Neural cell (in vitro differentiated cells): ENCODE results near the gene PTGER3. TPM values are rescaled to one million over a fixed set of nuclear protein-coding genes. Genes with fewer than 3 reads are reported as not detected.

Source experiments
- H2AFZ ChIP-seq: fragments of 200-600, 300-800 bp; sonication (generic), shearing (Covaris generic); 2 replicates; pipeline ENCODE4 v1.6.0; 2014; ENCODE audit warnings: low read depth, mild to moderate bottlenecking, antibody characterized with exemption, low read length, moderate library complexity
- H3F3A ChIP-seq: fragments of 200-600 bp; shearing (Covaris generic); 2 replicates; pipeline ENCODE4 v1.6.1; 2016; ENCODE audit warnings: mild to moderate bottlenecking, moderate library complexity, mixed read lengths, antibody characterized with exemption, low read length; ENCODE audit not compliant: insufficient read depth, poor library complexity, severe bottlenecking
- H3K27ac ChIP-seq: fragments of 200-600, 300-800 bp; sonication (generic), shearing (Covaris generic); 2 replicates; pipeline ENCODE4 v1.5.1; 2014; ENCODE audit warnings: mild to moderate bottlenecking, low read length, moderate library complexity
- H3K27me3 ChIP-seq: fragments of 300-800, 200-600 bp; sonication (generic), shearing (Covaris generic); 2 replicates; pipeline ENCODE4 v1.6.0; 2014; ENCODE audit warnings: mild to moderate bottlenecking, low read depth, low read length, moderate library complexity; ENCODE audit not compliant: insufficient read depth
- H3K36me3 ChIP-seq: fragments of 300-800, 200-600 bp; sonication (generic), shearing (Covaris generic); 2 replicates; pipeline ENCODE4 v1.5.1; 2014; ENCODE audit warnings: mild to moderate bottlenecking, antibody characterized with exemption, low read length, moderate library complexity; ENCODE audit not compliant: insufficient read depth
- H3K4me2 ChIP-seq: fragments of 300-800, 200-600 bp; sonication (generic), shearing (Covaris generic); 2 replicates; pipeline ENCODE4 v1.6.0; 2014; ENCODE audit warnings: mild to moderate bottlenecking, low read length
- H3K4me3 ChIP-seq: fragments of 300-800, 200-600 bp; sonication (generic), shearing (Covaris generic); 2 replicates; pipeline ENCODE4 v1.5.1; 2014; ENCODE audit warnings: mild to moderate bottlenecking, low read length, moderate library complexity
- H3K79me2 ChIP-seq: fragments of 200-600 bp; shearing (Covaris generic); replicated peaks from 2 replicates; pipeline ENCODE4 v1.6.0; 2014; ENCODE audit warnings: mild to moderate bottlenecking, low read length, moderate library complexity; ENCODE audit not compliant: insufficient read depth
- H3K9ac ChIP-seq: fragments of 300-800, 200-600 bp; sonication (generic), shearing (Covaris generic); 2 replicates; pipeline ENCODE4 v1.6.1; 2016; ENCODE audit warnings: mild to moderate bottlenecking, low read length, mixed read lengths
- H3K9me2 ChIP-seq: fragments of 200-600 bp; shearing (Covaris generic); 2 replicates; pipeline ENCODE4 v1.6.1; 2016; ENCODE audit warnings: mild to moderate bottlenecking, low read length, mixed read lengths; ENCODE audit not compliant: insufficient read depth
- H3K9me3 ChIP-seq: fragments of 200-600, 300-800 bp; sonication (generic), shearing (Covaris generic); 2 replicates; pipeline ENCODE4 v1.6.1; 2016; ENCODE audit warnings: mild to moderate bottlenecking, mixed run types, low read length, moderate library complexity, mixed read lengths
- H4K20me1 ChIP-seq: fragments of 200-600 bp; shearing (Covaris generic); 2 replicates; pipeline ENCODE4 v1.6.1; 2016; ENCODE audit warnings: mild to moderate bottlenecking, mixed run types; ENCODE audit not compliant: insufficient read depth
- EP300 ChIP-seq: fragments of 450-650 bp; conservative IDR thresholded peaks from 2 replicates; pipeline ENCODE4 v1.6.1; 2014; ENCODE audit warnings: antibody characterized with exemption, mild to moderate bottlenecking, moderate library complexity; ENCODE audit not compliant: poor library complexity, severe bottlenecking
- EZH2 ChIP-seq: fragments of 200-600, 300-800 bp; shearing (Covaris generic), sonication (generic); IDR thresholded peaks from 2 replicates; pipeline ENCODE4 v1.6.1; 2014; ENCODE audit warnings: antibody characterized with exemption, low read length, borderline replicate concordance, mild to moderate bottlenecking; ENCODE audit not compliant: insufficient read depth, poor library complexity, severe bottlenecking
- MXI1 ChIP-seq: fragments of 450-650 bp; conservative IDR thresholded peaks from 2 replicates; pipeline ENCODE4 v1.6.1; 2014; ENCODE audit warnings: antibody characterized with exemption, mild to moderate bottlenecking; ENCODE audit not compliant: poor library complexity, severe bottlenecking
- POLR2AphosphoS5 ChIP-seq: IDR thresholded peaks from 2 replicates; pipeline ENCODE4 v1.6.1; 2012
- RAD21 ChIP-seq: fragments of 450-650 bp; conservative IDR thresholded peaks from 2 replicates; pipeline ENCODE4 v1.6.1; 2014; ENCODE audit warnings: antibody characterized with exemption, mild to moderate bottlenecking, moderate library complexity
- SMC3 ChIP-seq: fragments of 450-650 bp; conservative IDR thresholded peaks from 2 replicates; pipeline ENCODE4 v1.6.1; 2014; ENCODE audit warnings: antibody characterized with exemption, mild to moderate bottlenecking, moderate library complexity; ENCODE audit not compliant: poor library complexity
- TAF1 ChIP-seq: IDR thresholded peaks from 2 replicates; pipeline ENCODE4 v1.6.1; 2012; ENCODE audit warnings: low read depth
- polyA plus RNA-seq: library from polyadenylated mRNA; depleted of rRNA; stranded (reverse); fragments of >200 nt; gene quantifications from 2 replicates; pipeline ENCODE4 v1.2.3, GENCODE V29; 2014
- TF ChIP-seq, protein P1 (sequence below): IDR thresholded peaks from 2 replicates; pipeline ENCODE4 v1.6.1; 2012; ENCODE audit warnings: borderline replicate concordance
- TF ChIP-seq, protein P2 (sequence below): fragments of 450-650 bp; IDR thresholded peaks from 2 replicates; pipeline ENCODE4 v1.5.1; 2014; ENCODE audit warnings: antibody characterized with exemption, mild to moderate bottlenecking, moderate library complexity; ENCODE audit not compliant: poor library complexity, severe bottlenecking

PTGER3 gene
- polyA plus RNA-seq, 1 donor from 2014 or later = 1.7 TPM

DNA sequence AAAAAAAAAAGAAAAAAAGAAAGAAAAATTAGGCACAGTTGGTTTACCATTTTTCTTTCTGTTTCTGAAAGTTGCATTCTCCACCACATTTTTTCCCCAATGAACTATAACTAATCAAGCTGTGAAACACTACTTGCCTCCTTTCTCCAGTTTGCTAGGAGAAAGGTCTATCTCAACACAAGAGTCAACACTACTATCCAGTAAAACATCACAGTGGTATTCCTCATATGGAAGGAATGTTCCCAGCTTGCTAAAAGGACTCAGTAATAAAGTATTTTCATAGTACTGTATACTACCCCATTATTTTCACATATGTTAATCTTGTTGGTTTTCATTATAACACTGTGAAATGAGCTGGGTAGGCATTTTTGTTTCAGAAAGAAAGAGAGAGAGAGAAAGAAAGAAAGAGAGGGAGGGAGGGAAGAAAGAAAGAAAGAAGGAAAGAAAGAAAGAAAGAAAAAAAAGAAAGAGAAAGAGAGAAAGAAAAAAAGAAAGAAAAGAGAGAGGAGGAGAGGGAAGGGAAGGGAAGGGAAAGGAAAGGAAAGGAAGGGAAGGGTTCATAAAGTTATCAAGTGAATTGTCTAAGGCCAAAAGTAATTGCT is 7.9 kb downstream of the PTGER3 start:
- Histone ChIP-seq H3K27me3 (no peaks in the 10 kb centered on the region), H3F3A (no peaks in the 10 kb centered on the region), H3K36me3 (no peaks in the 10 kb centered on the region), H3K79me2 (no peaks in the 10 kb centered on the region), H2AFZ (no peak overlapping the region), H3K9me2 (no peaks in the 10 kb centered on the region), H3K4me2 (no peak overlapping the region), H4K20me1 (no peaks in the 10 kb centered on the region), H3K9ac (no peak overlapping the region), H3K27ac (no peak overlapping the region), H3K9me3 (no peaks in the 10 kb centered on the region), H3K4me3 (no peak overlapping the region)
- no peak for TF ChIP-seq EP300
- no peak for TF ChIP-seq SMC3
- no peak for TF ChIP-seq POLR2AphosphoS5
- no peak for TF ChIP-seq EZH2
- no peak for TF ChIP-seq TAF1
- TF ChIP-seq RAD21 = no peak

GRCh38 chr1:71038942-71039341 is 8.7 kb downstream of the PTGER3 start:
- H3K4me2 ChIP-seq = no peak overlapping the region
- no peak overlapping the region for H2AFZ ChIP-seq

DNA sequence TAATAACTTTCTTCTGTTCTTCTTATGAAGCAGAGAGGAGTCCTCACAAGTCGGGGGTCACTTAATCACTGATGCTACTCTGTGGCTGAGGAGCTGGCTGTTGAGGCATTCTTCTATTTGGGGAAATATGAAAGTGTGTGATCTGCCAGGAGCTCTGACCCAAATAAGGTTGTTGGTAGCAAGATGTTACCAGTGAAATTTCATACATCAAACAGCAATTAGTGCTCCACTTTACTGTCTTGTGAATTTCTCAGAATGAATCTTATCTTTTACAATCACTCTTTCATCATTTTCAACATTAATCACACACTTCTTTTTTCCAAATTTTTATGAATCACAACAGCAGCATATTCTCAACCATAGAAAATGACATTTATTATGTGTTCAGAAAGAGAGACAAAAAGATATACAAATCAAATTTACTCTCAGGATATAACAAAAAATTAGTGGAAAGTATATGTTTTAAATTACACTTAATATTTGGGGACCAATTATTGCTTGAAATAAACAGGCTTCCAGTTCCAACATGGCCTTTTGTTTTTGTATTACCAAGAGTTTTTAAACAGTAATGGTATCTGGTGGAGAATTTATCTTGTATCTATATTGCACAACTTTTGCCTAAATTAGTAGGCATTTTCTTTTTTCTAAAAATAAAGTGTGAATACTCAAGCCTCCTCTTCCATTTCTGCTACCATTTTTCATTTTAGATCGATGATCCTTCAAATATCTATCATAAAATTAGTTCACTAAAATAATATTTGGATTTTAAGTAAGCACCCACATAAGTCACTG is 9.6 kb downstream of the PTGER3 start:
- no peak overlapping the region for H3K4me2 ChIP-seq
- H3K9ac ChIP-seq = no peak overlapping the region

More at GRCh38 chr1:71038942-71039341, 8.7 kb downstream of the PTGER3 start:
- Histone ChIP-seq H3K36me3 (no peaks in the 10 kb centered on the region), H3K27me3 (no peaks in the 10 kb centered on the region), H3K9me2 (no peaks in the 10 kb centered on the region), H3F3A (no peaks in the 10 kb centered on the region), H3K9ac (no peak overlapping the region), H4K20me1 (no peaks in the 10 kb centered on the region), H3K27ac (no peak overlapping the region), H3K79me2 (no peaks in the 10 kb centered on the region), H3K9me3 (no peaks in the 10 kb centered on the region), H3K4me3 (no peak overlapping the region)
- TF ChIP-seq, protein P1, sequence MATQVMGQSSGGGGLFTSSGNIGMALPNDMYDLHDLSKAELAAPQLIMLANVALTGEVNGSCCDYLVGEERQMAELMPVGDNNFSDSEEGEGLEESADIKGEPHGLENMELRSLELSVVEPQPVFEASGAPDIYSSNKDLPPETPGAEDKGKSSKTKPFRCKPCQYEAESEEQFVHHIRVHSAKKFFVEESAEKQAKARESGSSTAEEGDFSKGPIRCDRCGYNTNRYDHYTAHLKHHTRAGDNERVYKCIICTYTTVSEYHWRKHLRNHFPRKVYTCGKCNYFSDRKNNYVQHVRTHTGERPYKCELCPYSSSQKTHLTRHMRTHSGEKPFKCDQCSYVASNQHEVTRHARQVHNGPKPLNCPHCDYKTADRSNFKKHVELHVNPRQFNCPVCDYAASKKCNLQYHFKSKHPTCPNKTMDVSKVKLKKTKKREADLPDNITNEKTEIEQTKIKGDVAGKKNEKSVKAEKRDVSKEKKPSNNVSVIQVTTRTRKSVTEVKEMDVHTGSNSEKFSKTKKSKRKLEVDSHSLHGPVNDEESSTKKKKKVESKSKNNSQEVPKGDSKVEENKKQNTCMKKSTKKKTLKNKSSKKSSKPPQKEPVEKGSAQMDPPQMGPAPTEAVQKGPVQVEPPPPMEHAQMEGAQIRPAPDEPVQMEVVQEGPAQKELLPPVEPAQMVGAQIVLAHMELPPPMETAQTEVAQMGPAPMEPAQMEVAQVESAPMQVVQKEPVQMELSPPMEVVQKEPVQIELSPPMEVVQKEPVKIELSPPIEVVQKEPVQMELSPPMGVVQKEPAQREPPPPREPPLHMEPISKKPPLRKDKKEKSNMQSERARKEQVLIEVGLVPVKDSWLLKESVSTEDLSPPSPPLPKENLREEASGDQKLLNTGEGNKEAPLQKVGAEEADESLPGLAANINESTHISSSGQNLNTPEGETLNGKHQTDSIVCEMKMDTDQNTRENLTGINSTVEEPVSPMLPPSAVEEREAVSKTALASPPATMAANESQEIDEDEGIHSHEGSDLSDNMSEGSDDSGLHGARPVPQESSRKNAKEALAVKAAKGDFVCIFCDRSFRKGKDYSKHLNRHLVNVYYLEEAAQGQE = no peak

More for the DNA sequence above, 9.6 kb downstream of the PTGER3 start:
- Histone ChIP-seq H3K27ac (no peak overlapping the region), H2AFZ (no peak overlapping the region), H3K36me3 (no peaks in the 10 kb centered on the region), H4K20me1 (no peaks in the 10 kb centered on the region), H3K4me3 (no peak overlapping the region), H3F3A (no peaks in the 10 kb centered on the region), H3K79me2 (no peaks in the 10 kb centered on the region), H3K9me2 (no peaks in the 10 kb centered on the region), H3K9me3 (no peaks in the 10 kb centered on the region), H3K27me3 (no peaks in the 10 kb centered on the region)
- no peak for TF ChIP-seq TAF1
- no peak for TF ChIP-seq MXI1
- TF ChIP-seq POLR2AphosphoS5 = no peak
- no peak for TF ChIP-seq SMC3
- TF ChIP-seq EP300 = no peak
- TF ChIP-seq RAD21 = no peak
- no peak for TF ChIP-seq EZH2
- TF ChIP-seq, protein P2, sequence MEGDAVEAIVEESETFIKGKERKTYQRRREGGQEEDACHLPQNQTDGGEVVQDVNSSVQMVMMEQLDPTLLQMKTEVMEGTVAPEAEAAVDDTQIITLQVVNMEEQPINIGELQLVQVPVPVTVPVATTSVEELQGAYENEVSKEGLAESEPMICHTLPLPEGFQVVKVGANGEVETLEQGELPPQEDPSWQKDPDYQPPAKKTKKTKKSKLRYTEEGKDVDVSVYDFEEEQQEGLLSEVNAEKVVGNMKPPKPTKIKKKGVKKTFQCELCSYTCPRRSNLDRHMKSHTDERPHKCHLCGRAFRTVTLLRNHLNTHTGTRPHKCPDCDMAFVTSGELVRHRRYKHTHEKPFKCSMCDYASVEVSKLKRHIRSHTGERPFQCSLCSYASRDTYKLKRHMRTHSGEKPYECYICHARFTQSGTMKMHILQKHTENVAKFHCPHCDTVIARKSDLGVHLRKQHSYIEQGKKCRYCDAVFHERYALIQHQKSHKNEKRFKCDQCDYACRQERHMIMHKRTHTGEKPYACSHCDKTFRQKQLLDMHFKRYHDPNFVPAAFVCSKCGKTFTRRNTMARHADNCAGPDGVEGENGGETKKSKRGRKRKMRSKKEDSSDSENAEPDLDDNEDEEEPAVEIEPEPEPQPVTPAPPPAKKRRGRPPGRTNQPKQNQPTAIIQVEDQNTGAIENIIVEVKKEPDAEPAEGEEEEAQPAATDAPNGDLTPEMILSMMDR = no peak
- TF ChIP-seq, protein P1 = no peak
